GM19467 (cell line): ENCODE results near the gene REXO1.

Source experiments
- ATAC-seq: cut with Tn5 transposase; IDR thresholded peaks from one replicate; pipeline ENCODE4 v1.9.1; 2021; ENCODE audit warnings: mild to moderate bottlenecking, moderate library complexity; ENCODE audit not compliant: unreplicated experiment

The REXO1 gene

DNA sequence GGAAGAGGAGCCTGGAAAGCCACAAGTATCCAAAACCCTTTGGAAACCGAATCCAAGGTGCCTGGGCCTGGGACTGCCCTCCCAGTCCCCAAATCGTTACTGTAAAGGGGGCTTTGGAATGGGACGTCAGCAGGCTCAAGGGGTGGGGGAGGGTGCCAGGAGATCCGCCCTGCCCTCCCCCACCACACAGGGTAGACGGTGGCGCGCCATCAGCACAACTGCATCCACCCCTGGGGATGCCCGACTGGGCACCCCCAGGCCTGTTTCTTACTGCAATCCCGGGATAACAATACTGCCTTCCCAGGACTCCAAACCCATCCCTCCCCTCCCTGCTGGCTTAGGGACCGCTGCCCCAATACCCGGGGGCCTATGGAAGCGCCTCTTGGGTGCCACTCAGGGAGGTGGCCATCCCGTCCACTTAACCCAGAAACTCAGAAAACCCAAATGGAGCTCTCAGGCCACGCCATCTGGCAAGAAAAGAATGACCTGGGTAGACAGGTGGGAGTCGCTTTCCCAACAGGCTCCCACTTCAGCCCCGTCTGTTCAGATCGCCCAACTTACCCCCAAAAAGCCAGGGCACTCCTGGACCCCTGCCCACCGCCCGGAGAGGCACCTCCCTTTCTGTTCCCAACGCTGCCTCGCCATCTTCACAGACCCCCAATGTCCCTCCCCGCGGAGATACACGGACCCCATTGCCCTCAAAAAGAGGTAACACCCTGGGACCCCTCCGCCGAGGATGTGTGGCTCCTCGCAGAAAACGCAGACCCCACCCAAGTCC is 12.7 kb upstream of the REXO1 start:
- ATAC-seq, result no peak

GRCh38 chr19:1860042-1860775 is 11.9 kb upstream of the REXO1 start:
- no peak for ATAC-seq

- ATAC-seq, result no peak
Measured at GRCh38 chr19:1859331-1859781, 11.1 kb upstream of the REXO1 start.

- ATAC-seq, result no peak
Measured at GRCh38 chr19:1858412-1859081, 10.3 kb upstream of the REXO1 start.

- ATAC-seq, result no peak
Measured at GRCh38 chr19:1857648-1858326, 9.5 kb upstream of the REXO1 start.

DNA sequence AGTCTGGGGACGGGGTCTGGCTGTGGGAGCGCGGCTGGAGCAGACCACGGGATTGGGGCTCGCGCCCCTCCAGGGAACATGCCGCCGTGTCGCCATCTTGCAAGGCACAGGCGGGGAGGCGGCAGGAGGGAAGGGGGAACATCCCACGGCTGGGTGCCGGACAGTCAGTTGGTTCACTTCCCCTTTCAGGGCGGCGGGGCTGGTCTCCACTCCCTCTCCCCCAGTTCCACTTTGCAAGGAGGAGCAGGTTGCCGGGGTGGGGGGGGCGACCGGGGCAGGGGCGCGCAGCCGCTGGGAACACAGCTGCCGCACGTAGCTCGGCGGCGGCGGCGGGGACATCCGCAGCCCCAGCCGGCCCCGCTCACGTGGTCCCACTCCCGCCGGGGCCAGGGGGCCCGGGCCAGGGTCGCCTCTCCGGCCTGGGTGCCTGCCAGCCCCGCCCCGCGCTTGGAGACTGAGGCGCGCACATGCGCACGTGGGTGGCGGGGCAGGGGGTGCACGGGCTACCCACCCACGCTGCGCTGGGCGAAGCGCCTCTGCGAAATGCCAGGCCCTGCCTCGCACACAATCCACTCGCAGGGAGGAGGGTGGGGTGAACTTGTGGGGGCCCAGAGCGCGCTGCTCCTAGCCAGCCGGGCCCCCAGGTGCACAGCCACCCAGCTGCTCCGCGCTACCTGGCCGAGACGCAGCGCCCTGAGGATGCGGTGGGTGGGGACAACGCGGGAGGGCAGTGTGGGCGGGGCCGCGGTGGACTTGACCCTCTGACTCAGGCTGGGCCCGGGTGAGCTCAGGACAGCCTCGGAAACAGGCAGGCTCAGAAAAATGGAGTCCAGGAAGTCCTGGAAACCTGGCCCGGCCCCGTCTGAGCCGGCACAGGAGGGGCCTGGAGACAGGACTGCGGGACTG is 8.7 kb upstream of the REXO1 start:
- no peak for ATAC-seq

GRCh38 chr19:1856345-1856697 is 8.0 kb upstream of the REXO1 start:
- no peak for ATAC-seq

- ATAC-seq, result no peak
Measured at GRCh38 chr19:1855828-1856255, 7.6 kb upstream of the REXO1 start.

GRCh38 chr19:1855040-1855827 is 7.0 kb upstream of the REXO1 start:
- ATAC-seq, result no peak

GRCh38 chr19:1854542-1855039 is 6.3 kb upstream of the REXO1 start:
- no peak for ATAC-seq

- no peak for ATAC-seq
Measured at GRCh38 chr19:1854039-1854541, 5.8 kb upstream of the REXO1 start.

DNA sequence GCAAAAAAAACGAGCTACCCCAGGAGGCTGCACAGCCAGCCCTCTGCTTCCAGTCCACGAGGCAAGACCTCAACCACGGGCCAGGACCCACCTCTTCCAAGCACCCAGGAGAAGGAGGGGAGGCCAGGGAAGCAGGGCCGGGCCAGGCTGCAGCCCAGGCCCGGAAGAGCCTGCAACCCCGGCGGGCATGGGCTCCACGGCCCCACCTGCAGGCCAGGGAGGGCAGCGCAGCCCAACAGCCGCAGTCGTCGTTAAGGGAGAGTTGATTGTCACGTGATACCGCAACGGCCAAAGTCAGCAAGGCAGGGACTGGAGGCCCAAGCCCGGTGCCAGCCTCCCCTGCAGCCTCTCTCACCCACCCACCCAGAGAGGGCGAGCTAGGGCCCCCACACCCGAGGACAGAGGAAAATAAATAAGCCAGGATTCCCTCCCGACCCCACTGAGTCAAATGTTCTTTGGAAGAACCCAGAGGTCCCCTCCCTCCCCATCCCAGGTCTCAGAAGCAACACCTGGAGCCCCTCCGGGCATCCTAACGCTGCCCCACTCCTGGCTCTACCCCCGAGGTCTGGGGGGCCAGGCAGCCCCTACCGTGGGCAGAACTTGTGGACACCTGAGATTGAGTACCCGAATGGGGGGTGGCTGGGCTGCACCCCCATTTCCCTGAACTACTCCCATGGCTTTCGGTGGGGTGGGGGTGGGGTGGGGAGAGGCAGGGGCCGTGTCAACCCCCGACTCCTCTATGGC is 5.2 kb upstream of the REXO1 start:
- no peak for ATAC-seq

GRCh38 chr19:1852581-1853128 is 4.4 kb upstream of the REXO1 start:
- ATAC-seq, result no peak

DNA sequence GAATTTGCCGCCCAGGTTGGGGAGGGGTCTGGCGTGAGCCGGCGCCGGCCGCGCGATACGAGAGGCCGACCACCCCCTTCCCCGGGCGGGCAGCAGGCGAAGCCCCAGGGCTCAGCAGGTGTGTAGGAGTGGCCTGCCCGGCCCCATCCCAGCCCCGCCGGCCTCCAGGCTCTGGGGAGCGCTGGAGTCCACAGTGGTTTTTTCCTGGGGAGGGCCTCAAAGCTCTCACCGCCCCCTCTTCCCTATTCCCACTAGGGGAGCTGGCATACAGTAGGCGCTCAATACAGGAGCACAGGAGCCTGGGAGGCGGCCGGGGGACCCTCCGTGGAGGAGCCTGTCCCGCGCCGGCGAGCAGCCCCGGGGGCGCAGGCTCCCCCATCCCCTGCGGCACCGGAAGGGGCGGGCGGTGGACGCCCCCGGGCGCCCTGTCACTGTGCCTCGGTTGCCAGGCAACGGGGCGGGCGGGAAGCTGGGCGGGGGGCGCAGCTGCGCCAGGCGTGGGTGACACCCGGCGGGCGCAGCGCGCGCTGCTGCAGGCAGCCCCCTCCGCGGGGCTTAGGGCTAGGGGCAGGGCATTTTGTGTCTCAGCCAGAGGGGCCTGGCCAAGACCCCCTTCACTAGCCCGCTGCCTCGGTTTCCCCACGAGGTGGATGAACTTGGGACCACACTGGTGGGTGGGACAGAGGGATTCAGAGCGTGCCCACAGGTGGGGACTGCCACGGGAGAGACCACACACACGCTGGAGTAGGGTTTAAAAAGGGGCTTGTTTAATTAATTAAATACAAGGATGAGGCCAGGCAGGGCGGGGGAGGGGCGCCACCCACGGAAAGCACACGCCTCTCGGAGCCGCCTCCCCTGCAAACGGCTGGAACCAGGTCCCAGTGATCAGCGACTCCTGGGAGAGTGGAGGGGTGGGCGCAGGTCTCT is 3.6 kb upstream of the REXO1 start:
- no peak for ATAC-seq

GRCh38 chr19:1850809-1851653 is 2.7 kb upstream of the REXO1 start:
- ATAC-seq, result no peak

DNA sequence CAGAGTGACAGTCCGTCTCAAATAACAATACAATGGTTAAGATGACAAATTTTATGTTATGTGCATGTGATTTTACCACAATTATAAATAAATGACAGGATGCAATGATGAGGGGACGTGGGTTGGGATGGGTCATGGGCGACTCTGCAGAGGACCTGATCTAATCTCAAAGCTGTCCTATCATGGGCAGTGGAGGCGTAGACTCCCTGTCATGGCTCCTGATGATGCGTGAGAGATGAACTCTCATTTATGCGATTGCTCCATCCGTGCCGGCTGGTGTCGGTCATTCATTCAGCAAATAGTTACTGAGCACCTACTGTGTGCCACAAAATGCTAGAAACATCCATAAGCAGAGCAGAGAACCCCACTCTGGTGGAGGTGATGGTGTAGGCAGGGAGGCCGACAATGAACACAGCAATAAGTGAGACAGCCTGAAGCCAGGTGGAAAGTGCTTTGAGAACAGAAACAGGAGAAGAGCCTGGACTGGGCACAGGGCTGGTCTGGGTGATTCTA is 1.7 kb upstream of the REXO1 start:
- no peak for ATAC-seq
